ENCODE data around the gene ARL8A.

- TF ChIP-seq CTCF (conservative IDR thresholded peaks at IDR 0.05 in 1 of 2, IDR thresholded peaks at IDR 0.05 in 1 of 2; ENCODE audit: low read depth in 1 of 2, low read length in 2 of 2) (no peak), EZH2 (IDR thresholded peaks at IDR 0.05; ENCODE audit: low read length, missing control alignments) (no peak)
Measured at GRCh38 chr1:202110977-202111376, 33.6 kb downstream of the ARL8A start.

Measured in fibroblast of lung (primary cell).